ENCODE measurements around the gene LRRC23. TPM values are rescaled to one million over a fixed set of nuclear protein-coding genes. Genes with fewer than 3 reads are reported as not detected.

The LRRC23 gene
- total RNA-seq, 1 donor from 2014 or later = 7.7 TPM

- POLR2A ChIA-PET = interaction anchor here (0.5 to 24.6 kb wide), 9 partner anchors 9 to 406 kb away, joined by 3 to 1516 read pairs (median 8); partner anchors contain the start of genes C1RL, EMG1, LPCAT3 and PEX5
- Mint-ChIP-seq H3K36me3 (ENCODE audit: low read depth) (peaks cover 11% of the 10 kb centered on the region), H3K27me3 (no peaks in the 10 kb centered on the region), H3K4me3 (peak overlapping the region; percentile 70), H3K9me3 (no peaks in the 10 kb centered on the region), H3K27ac (peak overlapping the region; percentile 96), H3K4me1 (peaks cover 88% of the 10 kb centered on the region)
- ATAC-seq (ENCODE audit: low read depth) = no peak
- CTCF ChIA-PET = interaction anchor here (0.6 to 14.9 kb wide), 8 partner anchors 14 to 165 kb away, joined by 3 to 571 read pairs (median 3); partner anchors contain the start of gene SPSB2
- intact Hi-C loops (cut with micrococcal nuclease) = loop anchor here (1.0 kb wide), 1 partner anchor 7 kb away; no protein-coding TSS in a partner anchor
- no peak for TF ChIP-seq CTCF (IDR thresholded peaks at IDR 0.05)
- DNase-seq = no peak
These were observed 42.3 kb downstream of the LRRC23 start for GRCh38 chr12:6946920-6947374.

- Mint-ChIP-seq H3K27me3 (no peaks in the 10 kb centered on the region), H3K9me3 (no peaks in the 10 kb centered on the region), H3K36me3 (ENCODE audit: low read depth) (peaks cover 17% of the 10 kb centered on the region), H3K4me1 (peaks cover 83% of the 10 kb centered on the region), H3K4me3 (peak overlapping the region; percentile 44), H3K27ac (peak overlapping the region; percentile 96)
- ChIA-PET POLR2A (interaction anchor here (1.0 to 24.6 kb wide), 5 partner anchors 10 to 71 kb away, joined by 4 to 1516 read pairs (median 12); partner anchors contain the start of genes EMG1, LPCAT3, PHB2 and PTPN6), CTCF (interaction anchor here (0.8 to 14.9 kb wide), 4 partner anchors 13 to 166 kb away, joined by 3 to 571 read pairs (median 8); partner anchors contain the start of gene SPSB2)
- intact Hi-C loops (cut with micrococcal nuclease) = no loop called here
- ATAC-seq (ENCODE audit: low read depth) (no peak), DNase-seq (no peak)
- no peak for TF ChIP-seq CTCF (IDR thresholded peaks at IDR 0.05)
These were observed 43.0 kb downstream of the LRRC23 start for GRCh38 chr12:6947615-6948014.

GRCh38 chr12:6948873-6949594 lies 44.4 kb downstream of the LRRC23 start:
- POLR2A ChIA-PET = interaction anchor here (0.7 to 24.6 kb wide), 6 partner anchors 10 to 97 kb away, joined by 3 to 1516 read pairs (median 3); partner anchors contain the start of genes PTPN6 and USP5
- no peak for TF ChIP-seq CTCF (IDR thresholded peaks at IDR 0.05)
- H3K4me3 Mint-ChIP-seq = peak overlapping the region; percentile 60
- ATAC-seq (ENCODE audit: low read depth) (peak; percentile 0), DNase-seq (no peak)
- peaks cover 85% of the 10 kb centered on the region for H3K4me1 Mint-ChIP-seq
- intact Hi-C loops (cut with micrococcal nuclease) = no loop called here
- no peaks in the 10 kb centered on the region for H3K9me3 Mint-ChIP-seq
- H3K27ac Mint-ChIP-seq = peak overlapping the region; percentile 96
- H3K36me3 Mint-ChIP-seq (ENCODE audit: low read depth) = peaks cover 25% of the 10 kb centered on the region
- CTCF ChIA-PET = interaction anchor here (0.6 to 14.9 kb wide), 4 partner anchors 12 to 334 kb away, joined by 3 to 571 read pairs (median 7); partner anchors contain the start of gene SPSB2
- H3K27me3 Mint-ChIP-seq = no peaks in the 10 kb centered on the region

GRCh38 chr12:6950401-6950801 lies 45.8 kb downstream of the LRRC23 start:
- no peaks in the 10 kb centered on the region for H3K27me3 Mint-ChIP-seq
- H3K4me3 Mint-ChIP-seq = peak overlapping the region; percentile 99
- POLR2A ChIA-PET = interaction anchor here (17.0 to 24.6 kb wide), 2 partner anchors 8 kb away, joined by 1516 read pairs; partner anchors contain the start of genes C12orf57, PTPN6 and RNU7-1
- H3K27ac Mint-ChIP-seq = peak overlapping the region; percentile 96
- ATAC-seq (ENCODE audit: low read depth) = no peak
- intact Hi-C loops (cut with micrococcal nuclease) = loop anchor here (10.0 kb wide), 2 partner anchors 316 to 526 kb away; partner anchors contain the start of gene LPAR5
- peaks cover 38% of the 10 kb centered on the region for H3K36me3 Mint-ChIP-seq (ENCODE audit: low read depth)
- peaks cover 85% of the 10 kb centered on the region for H3K4me1 Mint-ChIP-seq
- CTCF ChIA-PET = interaction anchor here (1.7 to 14.9 kb wide), 2 partner anchors 10 to 81 kb away, joined by 4 to 571 read pairs; no protein-coding TSS in a partner anchor
- TF ChIP-seq CTCF (IDR thresholded peaks at IDR 0.05) = no peak
- DNase-seq = no peak
- no peaks in the 10 kb centered on the region for H3K9me3 Mint-ChIP-seq
